ENCODE measurements around the gene ETV3. TPM values are rescaled to one million over a fixed set of nuclear protein-coding genes. Genes with fewer than 3 reads are reported as not detected.

The ETV3 gene
- total RNA-seq, 6 experiments from 2014 or later, result 4.9 to 7.8 (median 6.5) TPM

DNA sequence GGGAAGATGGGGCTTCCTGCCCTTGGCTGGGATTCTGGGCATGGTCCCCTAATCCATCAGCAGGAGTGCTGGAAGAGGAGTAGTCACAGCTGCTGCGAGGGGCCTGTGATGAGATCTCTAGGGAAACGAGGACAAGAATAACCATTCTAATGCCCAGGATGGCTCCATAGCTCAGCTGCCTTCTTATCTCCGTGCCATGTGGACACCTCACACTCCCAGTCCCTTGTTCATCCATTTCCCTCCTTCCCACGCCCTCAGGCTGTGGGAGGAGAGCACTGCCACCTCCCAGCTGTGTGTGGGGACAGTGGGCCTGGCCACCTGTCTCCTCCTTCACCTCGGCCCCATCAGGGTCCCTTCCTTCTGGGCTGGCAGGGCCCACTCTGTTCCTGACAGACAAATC lies 16.1 kb upstream of the ETV3 start:
- H3K4me1 ChIP-seq, result peaks cover 0 to 27% (median 13%) of the 10 kb centered on the region in 4 donors
- H3K4me3 ChIP-seq, result no peak overlapping the region
- H3K9me3 ChIP-seq, result no peaks in the 10 kb centered on the region
- no peak for TF ChIP-seq POLR2A (IDR thresholded peaks at IDR 0.05)
- TF ChIP-seq, protein P1, sequence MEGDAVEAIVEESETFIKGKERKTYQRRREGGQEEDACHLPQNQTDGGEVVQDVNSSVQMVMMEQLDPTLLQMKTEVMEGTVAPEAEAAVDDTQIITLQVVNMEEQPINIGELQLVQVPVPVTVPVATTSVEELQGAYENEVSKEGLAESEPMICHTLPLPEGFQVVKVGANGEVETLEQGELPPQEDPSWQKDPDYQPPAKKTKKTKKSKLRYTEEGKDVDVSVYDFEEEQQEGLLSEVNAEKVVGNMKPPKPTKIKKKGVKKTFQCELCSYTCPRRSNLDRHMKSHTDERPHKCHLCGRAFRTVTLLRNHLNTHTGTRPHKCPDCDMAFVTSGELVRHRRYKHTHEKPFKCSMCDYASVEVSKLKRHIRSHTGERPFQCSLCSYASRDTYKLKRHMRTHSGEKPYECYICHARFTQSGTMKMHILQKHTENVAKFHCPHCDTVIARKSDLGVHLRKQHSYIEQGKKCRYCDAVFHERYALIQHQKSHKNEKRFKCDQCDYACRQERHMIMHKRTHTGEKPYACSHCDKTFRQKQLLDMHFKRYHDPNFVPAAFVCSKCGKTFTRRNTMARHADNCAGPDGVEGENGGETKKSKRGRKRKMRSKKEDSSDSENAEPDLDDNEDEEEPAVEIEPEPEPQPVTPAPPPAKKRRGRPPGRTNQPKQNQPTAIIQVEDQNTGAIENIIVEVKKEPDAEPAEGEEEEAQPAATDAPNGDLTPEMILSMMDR (IDR thresholded peaks at IDR 0.05), result no peak
- intact Hi-C loops (cut with DNase I), result loop anchor here in 1 of 2 donors (2.0 kb wide), 1 partner anchor 63 kb away; no protein-coding TSS in a partner anchor
- no peak overlapping the region for H3K27ac ChIP-seq
- H3K36me3 ChIP-seq, result no peaks in the 10 kb centered on the region
- WGBS (ENCODE audit: insufficient coverage, low coverage, low lambda C conversion rate, missing lambda C conversion rate), result 75% methylated on average over 3 of the region's 5 CpGs
- peak in 1 of 4 donors; percentile 2 for ATAC-seq
- H3K27me3 ChIP-seq, result no peaks in the 10 kb centered on the region
- DNase-seq, result no peak

DNA sequence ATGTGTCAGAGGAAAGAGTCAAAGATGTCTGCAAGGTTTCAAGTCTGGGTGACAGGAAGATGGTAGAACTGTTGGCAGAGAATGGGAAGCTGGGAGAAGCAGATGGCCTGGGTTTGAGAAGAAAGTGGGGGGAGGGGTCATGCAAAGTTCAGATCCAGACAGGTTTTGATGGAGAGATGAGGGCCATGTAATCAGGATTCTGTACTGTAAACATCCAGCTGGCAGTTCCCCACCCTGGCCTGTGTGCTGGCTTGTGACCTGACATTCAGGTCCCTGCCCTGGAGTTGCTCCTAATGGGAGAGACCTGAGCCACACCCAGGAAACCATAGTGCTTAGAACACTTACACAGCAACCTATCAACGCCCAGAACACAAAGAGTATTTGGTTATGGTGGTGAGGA lies 15.6 kb upstream of the ETV3 start:
- ATAC-seq (peak in 3 of 4 donors; percentile 17 to 41 (median 40)), DNase-seq (no peak)
- H3K4me1 ChIP-seq, result peaks cover 0 to 27% (median 13%) of the 10 kb centered on the region in 4 donors

DNA sequence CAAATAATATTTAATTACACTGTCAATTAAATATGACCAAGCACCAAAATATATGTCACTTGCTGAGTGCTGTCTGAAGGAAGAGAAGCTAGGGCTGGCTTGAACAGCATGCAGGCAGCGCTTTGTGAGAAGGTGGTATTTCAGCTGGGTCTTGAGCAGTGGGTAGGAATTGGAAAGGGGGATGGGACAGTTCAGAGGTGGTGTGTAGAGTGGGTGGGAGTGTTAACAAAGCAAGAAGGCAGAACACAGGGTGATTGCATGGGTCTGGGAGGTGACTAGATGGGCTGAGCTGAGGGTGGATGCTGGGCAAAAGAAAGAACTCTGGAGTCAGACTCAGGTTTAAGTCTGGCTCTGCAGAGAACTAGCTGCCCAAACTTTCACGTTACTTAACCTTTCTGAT lies 14.3 kb upstream of the ETV3 start:
- DNase-seq, result no peak
- 93% methylated on average over 2 of the region's 2 CpGs for WGBS (ENCODE audit: insufficient coverage, low coverage, low lambda C conversion rate, missing lambda C conversion rate)

More for the DNA sequence above, 15.6 kb upstream of the ETV3 start:
- H3K27me3 ChIP-seq, result no peaks in the 10 kb centered on the region
- no peaks in the 10 kb centered on the region for H3K9me3 ChIP-seq
- intact Hi-C loops (cut with DNase I), result loop anchor here in 1 of 2 donors (2.0 kb wide), 1 partner anchor 63 kb away; no protein-coding TSS in a partner anchor
- no peak overlapping the region for H3K27ac ChIP-seq
- no peak overlapping the region for H3K4me3 ChIP-seq
- TF ChIP-seq, protein P1 (IDR thresholded peaks at IDR 0.05), result no peak
- TF ChIP-seq POLR2A (IDR thresholded peaks at IDR 0.05), result no peak
- H3K36me3 ChIP-seq, result no peaks in the 10 kb centered on the region
- WGBS (ENCODE audit: insufficient coverage, low coverage, low lambda C conversion rate, missing lambda C conversion rate), result 25% methylated on average over 1 of the region's 1 CpG

DNA sequence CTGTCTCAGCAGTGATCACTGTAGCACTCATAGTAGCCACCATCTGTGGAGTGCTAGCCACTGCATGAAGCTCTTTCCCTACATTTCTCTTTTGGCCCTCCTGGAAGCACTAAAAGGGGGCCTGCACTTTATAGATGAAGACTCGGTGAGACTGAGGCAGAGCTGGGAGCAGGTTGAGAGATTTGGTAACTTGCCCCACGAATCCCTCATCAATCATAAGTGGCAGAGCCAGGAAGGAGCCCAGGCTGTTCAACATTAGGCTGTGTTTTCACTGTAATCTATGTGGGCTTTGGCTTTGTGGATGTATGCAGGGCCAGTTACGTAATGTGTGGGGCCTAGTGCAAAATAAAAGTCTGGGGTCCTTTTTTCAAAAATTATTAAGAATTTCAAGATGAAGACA lies 13.3 kb upstream of the ETV3 start:
- intact Hi-C loops (cut with DNase I), result no loop called here
- peaks cover 0 to 27% (median 13%) of the 10 kb centered on the region in 4 donors for H3K4me1 ChIP-seq
- ATAC-seq (no peak), DNase-seq (no peak)
- WGBS (ENCODE audit: insufficient coverage, low coverage, low lambda C conversion rate, missing lambda C conversion rate), result 77% methylated on average over 3 of the region's 3 CpGs
- H3K9me3 ChIP-seq, result no peaks in the 10 kb centered on the region
- TF ChIP-seq, protein P1 (IDR thresholded peaks at IDR 0.05), result no peak
- TF ChIP-seq POLR2A (IDR thresholded peaks at IDR 0.05), result no peak
- H3K4me3 ChIP-seq, result no peak overlapping the region
- H3K27me3 ChIP-seq, result no peaks in the 10 kb centered on the region
- no peak overlapping the region for H3K27ac ChIP-seq
- H3K36me3 ChIP-seq, result no peaks in the 10 kb centered on the region

More for the DNA sequence above, 14.3 kb upstream of the ETV3 start:
- intact Hi-C loops (cut with DNase I), result no loop called here
- peaks cover 0 to 27% (median 13%) of the 10 kb centered on the region in 4 donors for H3K4me1 ChIP-seq
- H3K9me3 ChIP-seq, result no peaks in the 10 kb centered on the region
- no peak overlapping the region for H3K4me3 ChIP-seq
- H3K36me3 ChIP-seq, result no peaks in the 10 kb centered on the region
- H3K27me3 ChIP-seq, result no peaks in the 10 kb centered on the region
- H3K27ac ChIP-seq, result no peak overlapping the region
- TF ChIP-seq, protein P1 (IDR thresholded peaks at IDR 0.05), result no peak
- TF ChIP-seq POLR2A (IDR thresholded peaks at IDR 0.05), result no peak
- no peak for ATAC-seq
